AG04450 (cell line): Measurements from ENCODE around the gene FAM171A2. TPM values are rescaled to one million over a fixed set of nuclear protein-coding genes. Genes with fewer than 3 reads are reported as not detected.
"Not testable (repeated sequence)": the region's sequence is repeated elsewhere in the genome, so short reads cannot be mapped to it uniquely, and the experiment has no call there.

ENCODE experiments used
- CTCF ChIA-PET: fragments of 300-600, 350-600 bp; formaldehyde crosslinking; extraction: SDS; loops from one replicate; lab custom pipeline; 2022; ENCODE audit warnings: antibody characterized with exemption, inconsistent platforms; lab: Charles Lee
- POLR2A ChIA-PET: fragments of 350-600 bp; formaldehyde crosslinking; extraction: SDS; loops from one replicate; lab custom pipeline; 2021; ENCODE audit warnings: antibody characterized with exemption, inconsistent platforms; lab: Yijun Ruan, JAX
- DNase-seq: peaks from one replicate; pipeline ENCODE4 v3.0.0-alpha.2; 2011; ENCODE audit warnings: low read depth, low spot score
- H3K27ac ChIP-seq: one replicate; pipeline ENCODE4 v1.5.1; 2012; ENCODE audit warnings: low read depth, low read length, control low read depth
- H3K27me3 ChIP-seq: one replicate; pipeline ENCODE4 v1.6.0; 2012; ENCODE audit warnings: low read length; ENCODE audit not compliant: control insufficient read depth, insufficient read depth
- H3K4me3 ChIP-seq: 2 replicates; pipeline ENCODE4 v1.5.1; 2011; ENCODE audit warnings: mild to moderate bottlenecking, low read depth, low read length, control low read depth
- H3K9me3 ChIP-seq: 2 replicates; pipeline ENCODE4 v1.5.1; 2012; ENCODE audit warnings: low read length; ENCODE audit not compliant: control insufficient read depth, insufficient read depth
- polyA plus RNA-seq: library from polyadenylated mRNA; depleted of rRNA; stranded (reverse); fragments of >200 nt; gene quantifications from 2 replicates; pipeline ENCODE4 v1.2.3, GENCODE V29; 2011
- TF ChIP-seq, protein P1 (sequence below): IDR thresholded peaks from 2 replicates; pipeline ENCODE4 v1.5.1; 2011; ENCODE audit warnings: low read depth, low read length, control low read depth, inconsistent platforms

FAM171A2 gene
- polyA plus RNA-seq, 1 experiment = 5.3 TPM

DNA sequence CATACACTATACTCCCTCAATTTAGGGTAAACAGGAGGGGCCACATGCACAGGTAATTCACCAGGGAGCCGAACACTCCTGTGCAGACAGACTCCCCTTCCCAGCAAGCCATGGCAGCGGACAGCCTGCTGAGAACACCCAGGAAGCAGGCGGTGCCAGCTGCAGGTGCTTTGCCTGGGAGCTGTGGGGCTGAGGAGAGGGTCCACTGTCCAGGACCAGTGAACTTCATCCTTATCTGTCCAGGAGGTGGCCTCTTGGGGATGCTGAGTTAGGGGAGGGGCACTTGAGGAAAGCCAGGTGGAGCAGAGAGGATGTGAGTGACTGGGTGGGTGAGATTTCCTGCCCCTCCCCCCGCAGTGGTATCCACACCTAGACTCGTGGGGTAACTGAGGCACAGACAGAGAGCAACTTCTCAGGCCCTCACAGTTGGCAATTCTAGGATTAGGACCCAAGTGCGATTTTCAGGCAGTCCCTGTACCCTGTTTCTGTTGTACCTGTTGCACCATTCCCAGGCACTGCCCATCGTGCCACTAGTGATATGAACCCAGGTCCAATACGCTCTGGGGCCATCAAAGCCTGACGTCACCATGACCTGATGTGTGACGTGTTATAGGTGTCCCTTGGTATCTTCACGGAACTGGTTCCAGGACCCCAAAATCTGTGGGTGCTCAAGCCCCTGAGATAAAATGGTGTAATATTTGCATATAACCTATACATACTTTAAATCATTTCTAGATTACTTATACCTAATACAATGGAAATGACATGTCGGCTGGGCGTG is 17.4 kb downstream of the FAM171A2 start:
- H3K4me3 ChIP-seq = peak overlapping the region; percentile 98
- no peaks in the 10 kb centered on the region for H3K9me3 ChIP-seq
- peak overlapping the region; percentile 11 for H3K27ac ChIP-seq
- ChIA-PET POLR2A (interaction anchor here (1.0 to 1.8 kb wide), 3 partner anchors 15 to 223 kb away, joined by 3 to 10 read pairs (median 6); partner anchors contain the start of gene HDAC5), CTCF (interaction anchor here (0.6 to 2.0 kb wide), 11 partner anchors 14 to 177 kb away, joined by 3 to 21 read pairs (median 5); partner anchors contain the start of genes ASB16 and FAM171A2)
- H3K27me3 ChIP-seq = peaks cover 2% of the 10 kb centered on the region
- TF ChIP-seq, protein P1, sequence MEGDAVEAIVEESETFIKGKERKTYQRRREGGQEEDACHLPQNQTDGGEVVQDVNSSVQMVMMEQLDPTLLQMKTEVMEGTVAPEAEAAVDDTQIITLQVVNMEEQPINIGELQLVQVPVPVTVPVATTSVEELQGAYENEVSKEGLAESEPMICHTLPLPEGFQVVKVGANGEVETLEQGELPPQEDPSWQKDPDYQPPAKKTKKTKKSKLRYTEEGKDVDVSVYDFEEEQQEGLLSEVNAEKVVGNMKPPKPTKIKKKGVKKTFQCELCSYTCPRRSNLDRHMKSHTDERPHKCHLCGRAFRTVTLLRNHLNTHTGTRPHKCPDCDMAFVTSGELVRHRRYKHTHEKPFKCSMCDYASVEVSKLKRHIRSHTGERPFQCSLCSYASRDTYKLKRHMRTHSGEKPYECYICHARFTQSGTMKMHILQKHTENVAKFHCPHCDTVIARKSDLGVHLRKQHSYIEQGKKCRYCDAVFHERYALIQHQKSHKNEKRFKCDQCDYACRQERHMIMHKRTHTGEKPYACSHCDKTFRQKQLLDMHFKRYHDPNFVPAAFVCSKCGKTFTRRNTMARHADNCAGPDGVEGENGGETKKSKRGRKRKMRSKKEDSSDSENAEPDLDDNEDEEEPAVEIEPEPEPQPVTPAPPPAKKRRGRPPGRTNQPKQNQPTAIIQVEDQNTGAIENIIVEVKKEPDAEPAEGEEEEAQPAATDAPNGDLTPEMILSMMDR = no peak
- no peak for DNase-seq

DNA sequence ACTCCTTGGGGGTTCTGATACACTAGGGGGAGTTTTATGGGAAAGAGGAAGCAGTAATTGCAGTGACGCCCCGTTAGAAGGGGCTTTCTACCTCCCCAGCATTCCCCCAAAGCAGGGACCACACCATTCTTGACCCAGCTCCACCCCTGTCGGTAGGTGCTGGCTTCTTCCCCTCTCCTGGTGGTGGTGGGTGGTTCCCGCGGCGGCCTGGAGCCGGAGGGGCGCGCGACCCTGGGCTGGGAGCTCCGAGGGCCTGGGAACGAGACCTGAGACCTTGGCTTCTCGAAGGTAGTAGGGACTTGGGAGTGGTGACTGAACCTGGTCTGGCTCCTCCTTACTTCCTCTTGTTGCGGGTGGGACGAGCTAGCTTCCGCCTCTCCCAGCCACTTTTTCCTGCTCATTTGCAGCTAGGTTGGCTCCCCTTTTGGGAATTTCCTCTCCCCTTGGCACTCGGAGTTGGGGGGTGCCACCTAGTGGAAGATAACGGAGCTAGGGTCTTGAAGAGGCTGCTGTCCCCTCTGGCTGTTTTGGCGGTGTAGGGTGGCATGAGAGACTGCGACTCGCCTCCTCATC is 18.1 kb downstream of the FAM171A2 start:
- ChIA-PET CTCF (interaction anchor here (0.6 to 2.0 kb wide), 14 partner anchors 12 to 472 kb away, joined by 3 to 21 read pairs (median 4); partner anchors contain the start of genes ASB16 and FAM171A2), POLR2A (interaction anchor here (0.6 to 1.8 kb wide), 5 partner anchors 16 to 222 kb away, joined by 3 to 10 read pairs (median 4); partner anchors contain the start of gene HDAC5)
- DNase-seq = no peak
- peaks cover 4% of the 10 kb centered on the region for H3K27me3 ChIP-seq
- H3K4me3 ChIP-seq = peak overlapping the region; percentile 98
- TF ChIP-seq, protein P1 = peak; percentile 66
- H3K9me3 ChIP-seq = no peaks in the 10 kb centered on the region
- peak overlapping the region; percentile 11 for H3K27ac ChIP-seq

DNA sequence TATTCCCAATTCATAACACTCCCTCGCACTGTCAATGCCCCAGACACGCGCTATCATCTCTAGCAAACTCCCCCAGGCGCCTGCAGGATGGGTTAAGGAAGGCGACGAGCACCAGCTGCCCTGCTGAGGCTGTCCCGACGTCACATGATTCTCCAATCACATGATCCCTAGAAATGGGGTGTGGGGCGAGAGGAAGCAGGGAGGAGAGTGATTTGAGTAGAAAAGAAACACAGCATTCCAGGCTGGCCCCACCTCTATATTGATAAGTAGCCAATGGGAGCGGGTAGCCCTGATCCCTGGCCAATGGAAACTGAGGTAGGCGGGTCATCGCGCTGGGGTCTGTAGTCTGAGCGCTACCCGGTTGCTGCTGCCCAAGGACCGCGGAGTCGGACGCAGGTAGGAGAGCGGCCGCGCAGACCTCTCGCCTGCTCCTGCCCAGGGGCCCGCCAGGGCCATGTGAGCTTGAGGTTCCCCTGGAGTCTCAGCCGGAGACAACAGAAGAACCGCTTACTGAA is 18.7 kb downstream of the FAM171A2 start, which contains the start of gene GRN:
GRN (plus strand) TSS at position 364 of the 515 bp plus-strand sequence. CDS start 3,863 bp downstream, outside the sequence.
- POLR2A ChIA-PET = interaction anchor here (0.6 to 1.8 kb wide), 6 partner anchors 14 to 221 kb away, joined by 3 to 10 read pairs (median 4); partner anchors contain the start of gene HDAC5
- H3K4me3 ChIP-seq = peak within 1 kb of the TSS; percentile 98
- peak within 1 kb of the TSS; percentile 11 for H3K27ac ChIP-seq
- no peaks in the 10 kb centered on the region for H3K9me3 ChIP-seq
- DNase-seq = peak; percentile 98
- peaks cover 4% of the 10 kb centered on the region for H3K27me3 ChIP-seq
- TF ChIP-seq, protein P1 = no peak
- CTCF ChIA-PET = interaction anchor here (0.6 to 2.0 kb wide), 14 partner anchors 12 to 473 kb away, joined by 3 to 21 read pairs (median 4); partner anchors contain the start of genes ASB16 and FAM171A2

DNA sequence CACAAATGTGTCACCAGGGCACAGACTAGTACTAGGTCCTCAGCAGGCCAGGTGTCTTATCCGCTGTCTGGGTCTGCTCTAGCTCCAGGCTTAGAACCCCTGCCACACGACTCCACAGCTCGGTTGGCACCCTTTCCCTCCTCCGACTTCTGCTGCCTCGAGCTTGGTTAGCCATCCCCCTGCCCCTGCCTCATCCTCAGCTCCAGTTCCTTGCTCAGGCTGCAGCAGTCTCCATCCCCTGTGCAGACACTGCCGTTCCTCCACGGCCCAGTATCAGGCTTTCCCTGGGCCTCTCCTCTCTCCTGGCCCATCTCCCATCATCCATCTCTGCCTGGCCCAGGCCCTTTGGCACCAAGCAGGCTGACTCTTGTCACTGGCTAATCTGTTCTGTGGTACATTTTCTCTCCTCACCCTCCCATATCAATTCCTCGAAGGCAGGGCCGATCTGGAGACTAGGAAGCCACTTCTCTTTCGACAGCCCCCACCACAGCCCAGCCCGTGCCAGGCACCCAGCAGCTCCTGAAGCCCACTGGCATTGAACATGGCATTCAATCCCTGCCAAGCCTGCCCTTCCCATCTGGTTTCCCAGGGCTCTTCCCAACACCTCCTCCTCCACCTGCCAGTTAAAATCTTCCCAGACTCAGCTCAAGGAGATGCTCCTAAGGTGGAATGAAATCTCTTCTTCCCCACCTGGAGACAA is 20.0 kb downstream of the FAM171A2 start:
- ChIA-PET POLR2A (no interaction called here), CTCF (interaction anchor here (1.0 to 1.3 kb wide), 2 partner anchors 13 to 20 kb away, joined by 3 to 4 read pairs; partner anchors contain the start of gene FAM171A2)
- TF ChIP-seq, protein P1 = no peak
- H3K27ac ChIP-seq = no peak overlapping the region
- no peaks in the 10 kb centered on the region for H3K9me3 ChIP-seq
- no peak overlapping the region for H3K4me3 ChIP-seq
- no peak for DNase-seq
- H3K27me3 ChIP-seq = peaks cover 4% of the 10 kb centered on the region

DNA sequence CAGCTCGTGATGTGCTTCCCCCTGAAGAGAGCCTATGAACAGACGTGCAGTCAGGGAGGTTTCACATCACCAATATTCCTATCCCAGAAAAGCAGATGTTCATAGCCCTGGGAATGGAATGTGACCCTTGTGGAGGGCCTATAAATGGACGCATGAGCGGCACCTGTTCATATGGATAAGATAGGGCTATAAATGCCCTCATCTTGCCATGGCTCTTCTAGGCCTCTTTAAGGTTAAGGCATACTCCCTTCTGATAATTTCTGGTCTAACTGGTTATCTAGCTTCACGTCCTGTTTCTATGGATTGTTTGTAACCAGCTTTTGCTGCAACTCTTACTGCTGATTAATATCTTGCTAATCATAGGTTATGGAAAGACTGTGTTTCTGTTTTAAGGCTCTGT is 23.1 kb downstream of the FAM171A2 start:
- DNase-seq, H3K27ac ChIP-seq, H3K9me3 ChIP-seq, POLR2A ChIA-PET, H3K4me3 ChIP-seq: not testable (repeated sequence)
- CTCF ChIA-PET = interaction anchor here (1.6 to 3.5 kb wide), 2 partner anchors 9 to 131 kb away, joined by 7 to 16 read pairs; no protein-coding TSS in a partner anchor
- peaks cover 15% of the 10 kb centered on the region for H3K27me3 ChIP-seq
